K562 (cell line): ENCODE results near the gene ZNF335. TPM values are rescaled to one million over a fixed set of nuclear protein-coding genes. Genes with fewer than 3 reads are reported as not detected.

Experiments used
- ARID3A ChIP-seq: IDR thresholded peaks from 2 replicates; pipeline ENCODE4 v1.6.1; 2012; ENCODE audit warnings: low read depth, low read length, improper control_type of control experiment, borderline replicate concordance
- BRF2 ChIP-seq: IDR thresholded peaks from 3 replicates; pipeline ENCODE4 v1.6.1; 2011; ENCODE audit warnings: borderline replicate concordance, mild to moderate bottlenecking; ENCODE audit not compliant: insufficient read length, insufficient read depth
- CBX8 ChIP-seq: fragments of 200-600 bp; sonication (generic); IDR thresholded peaks from 2 replicates; pipeline ENCODE4 v1.6.1; 2012; ENCODE audit warnings: borderline replicate concordance, mixed run types, low read depth, mild to moderate bottlenecking, moderate library complexity, mixed read lengths, low read length, control low read depth, inconsistent platforms; ENCODE audit not compliant: poor library complexity, severe bottlenecking; ENCODE audit errors: extremely low read depth
- CEBPG ChIP-seq, 3 experiments: fragments of 200-800 bp in 1 of 3; sonication (Bioruptor generic) in 1 of 3; sonication (generic) in 1 of 3; formaldehyde crosslinking in 1 of 3; IDR thresholded peaks in 2 of 3; conservative IDR thresholded peaks in 1 of 3; 2 replicates each; pipeline versions ENCODE4 v1.6.1 to v1.8.0; 2016 to 2022; ENCODE audit warnings: missing compliant biosample characterization in 2 of 3, missing genetic modification characterization in 2 of 3, mild to moderate bottlenecking in 1 of 3, missing genetic modification reagents in 1 of 3
- CEBPZ ChIP-seq: fragments of 150-350 bp; IDR thresholded peaks from 2 replicates; pipeline ENCODE4 v1.6.1; 2014; ENCODE audit warnings: low read depth, mild to moderate bottlenecking, low read length, borderline replicate concordance
- EP300 ChIP-seq: IDR thresholded peaks from 2 replicates; pipeline ENCODE4 v1.6.1; 2012; ENCODE audit warnings: low read length, improper control_type of control experiment
- HNRNPK ChIP-seq: fragments of 200-400 bp; formaldehyde crosslinking; IDR thresholded peaks from one replicate; pipeline ENCODE4 v1.6.1; 2018; ENCODE audit warnings: mild to moderate bottlenecking, low read depth, low read length; ENCODE audit not compliant: poor library complexity, severe bottlenecking
- KDM5B ChIP-seq: fragments of 200-600 bp; sonication (generic); IDR thresholded peaks from 2 replicates; pipeline ENCODE4 v1.6.1; 2012; ENCODE audit warnings: low read depth, mild to moderate bottlenecking, moderate library complexity, low read length, control low read depth, inconsistent platforms; ENCODE audit not compliant: insufficient replicate concordance
- MAFK ChIP-seq: IDR thresholded peaks from 2 replicates; pipeline ENCODE4 v1.6.1; 2011; ENCODE audit warnings: low read length, improper control_type of control experiment
- MYC ChIP-seq, 2 experiments: fragments of 250-450 bp in 1 of 2; sonication (Bioruptor Pico) in 1 of 2; IDR thresholded peaks; 2 replicates each; pipeline versions ENCODE4 v1.5.1 to v1.6.1; 2012 to 2021; ENCODE audit warnings: low read depth in 2 of 2, borderline replicate concordance in 1 of 2, improper control_type of control experiment in 1 of 2, low read length in 1 of 2, mild to moderate bottlenecking in 1 of 2, moderate library complexity in 1 of 2
- MYNN ChIP-seq, 2 experiments: sonication (generic); formaldehyde crosslinking in 1 of 2; IDR thresholded peaks; 2 replicates each; pipeline versions ENCODE4 v1.5.0 to v1.6.1; 2016 to 2020; ENCODE audit warnings: antibody characterized with exemption in 1 of 2, missing genetic modification reagents in 1 of 2
- NR2F6 ChIP-seq: fragments of 450-650 bp; formaldehyde crosslinking; IDR thresholded peaks from 2 replicates; pipeline ENCODE4 v1.4.0; 2020; ENCODE audit warnings: mild to moderate bottlenecking
- SAFB2 ChIP-seq: fragments of 200-400 bp; formaldehyde crosslinking; IDR thresholded peaks from 2 replicates; pipeline ENCODE4 v1.6.1; 2018; ENCODE audit warnings: borderline replicate concordance, low read length, low read depth, moderate library complexity; ENCODE audit not compliant: severe bottlenecking
- U2AF1 ChIP-seq: fragments of 200-400 bp; formaldehyde crosslinking; optimal IDR thresholded peaks from 2 replicates; pipeline ENCODE3; 2017; ENCODE audit warnings: mild to moderate bottlenecking, low read depth, low read length, moderate library complexity
- ZFP30 ChIP-seq: fragments of 250-450 bp; sonication (Bioruptor Pico); IDR thresholded peaks from 2 replicates; pipeline ENCODE4 v1.8.0; 2022; ENCODE audit warnings: moderate library complexity, mild to moderate bottlenecking, inconsistent platforms, borderline replicate concordance
- ZFPM2 ChIP-seq: fragments of 250-450 bp; sonication (Bioruptor Pico); IDR thresholded peaks from 2 replicates; pipeline ENCODE4 v1.5.1; 2022; ENCODE audit warnings: mild to moderate bottlenecking
- ZNF24 ChIP-seq: fragments of 450-650 bp; IDR thresholded peaks from 2 replicates; pipeline ENCODE4 v1.6.1; 2016
- ZNF445 ChIP-seq: fragments of 250-450 bp; sonication (Bioruptor Pico); IDR thresholded peaks from 2 replicates; pipeline ENCODE4 v1.4.0; 2020; ENCODE audit warnings: low read depth, mild to moderate bottlenecking, moderate library complexity
- ZNF57 ChIP-seq: fragments of 450-650 bp; formaldehyde crosslinking; IDR thresholded peaks from 2 replicates; pipeline ENCODE4 v1.4.0; 2020; ENCODE audit warnings: mild to moderate bottlenecking, moderate library complexity
- ZNF589 ChIP-seq: fragments of 200-800 bp; sonication (Bioruptor generic); IDR thresholded peaks from 2 replicates; pipeline ENCODE4 v1.6.1; 2016; ENCODE audit warnings: low read depth, missing genetic modification characterization, missing compliant biosample characterization
- polyA plus RNA-seq, 8 experiments: library from polyadenylated mRNA; depleted of rRNA in 4 of 8; stranded (reverse) in 5 of 8; unstranded in 3 of 8; fragments of >200 nt; fragmentation: Nextera tagmentation in 2 of 8; fragmentation: Illumina TruSeq in 1 of 8; extraction: Ambion mirVana in 2 of 8; extraction: Trizol in 1 of 8; gene quantifications; 2 replicates each; pipeline versions ENCODE4 v1.2.1 to v1.2.3, GENCODE V29; 2011 to 2014; ENCODE audit warnings: inconsistent platforms in 1 of 8, missing spikeins in 1 of 8
- total RNA-seq, 7 experiments: library from RNA; depleted of rRNA in 6 of 7; stranded (reverse); fragments of >200 nt in 6 of 7; fragmentation: Illumina TruSeq in 2 of 7; extraction: Trizol in 2 of 7; gene quantifications; 2 replicates each; pipeline versions ENCODE4 v1.2.1 to v1.2.3, GENCODE V29; 2011 to 2021; ENCODE audit warnings: low replicate concordance in 1 of 7

ZNF335 gene
- total and polyA plus RNA-seq, 9 of the 15 experiments (the other 6 are each of a cell fraction or from before 2014, with no cell fraction given): 0.39 to 16.0 (median 7.6) TPM

- TF ChIP-seq CEBPZ: no peak
- no peak for TF ChIP-seq ZNF57 (CRISPR knock-in tag)
- peak; percentile 62 for TF ChIP-seq MAFK
- no peak for TF ChIP-seq ZNF445 (CRISPR knock-in tag)
- no peak for TF ChIP-seq ZFP30 (CRISPR knock-in tag)
- no peak for TF ChIP-seq ARID3A
- TF ChIP-seq CBX8: no peak
- TF ChIP-seq EP300: no peak
- TF ChIP-seq SAFB2: no peak
- no peak for TF ChIP-seq ZNF589 (CRISPR knock-in tag)
- TF ChIP-seq MYC (IDR thresholded peaks at IDR 0.05; ENCODE audit: low read depth, low read length): no peak
- no peak for TF ChIP-seq MYC (CRISPR knock-in tag; IDR thresholded peaks at IDR 0.05; ENCODE audit: borderline replicate concordance, low read depth)
- no peak for TF ChIP-seq HNRNPK
- TF ChIP-seq BRF2: no peak
- TF ChIP-seq ZNF24: no peak
- no peak for TF ChIP-seq U2AF1
- peak; percentile 80 for TF ChIP-seq KDM5B
- TF ChIP-seq NR2F6: no peak
- TF ChIP-seq CEBPG (CRISPR knock-in tag; IDR thresholded peaks at IDR 0.05): no peak
- TF ChIP-seq CEBPG (tag; conservative IDR thresholded peaks at IDR 0.05 in 1 of 2, IDR thresholded peaks at IDR 0.05 in 1 of 2): no peak
- TF ChIP-seq MYNN (IDR thresholded peaks at IDR 0.05): no peak
- TF ChIP-seq MYNN (CRISPR knock-in tag; IDR thresholded peaks at IDR 0.05): no peak
- no peak for TF ChIP-seq ZFPM2
Measured at GRCh38 chr20:45972500-45973183, 639 bp upstream of the ZNF335 start (continued).
